ENCODE measurements around the gene SSX1.
"Not testable (repeated sequence)": the region's sequence is repeated elsewhere in the genome, so short reads cannot be mapped to it uniquely, and the experiment has no call there.

DNA sequence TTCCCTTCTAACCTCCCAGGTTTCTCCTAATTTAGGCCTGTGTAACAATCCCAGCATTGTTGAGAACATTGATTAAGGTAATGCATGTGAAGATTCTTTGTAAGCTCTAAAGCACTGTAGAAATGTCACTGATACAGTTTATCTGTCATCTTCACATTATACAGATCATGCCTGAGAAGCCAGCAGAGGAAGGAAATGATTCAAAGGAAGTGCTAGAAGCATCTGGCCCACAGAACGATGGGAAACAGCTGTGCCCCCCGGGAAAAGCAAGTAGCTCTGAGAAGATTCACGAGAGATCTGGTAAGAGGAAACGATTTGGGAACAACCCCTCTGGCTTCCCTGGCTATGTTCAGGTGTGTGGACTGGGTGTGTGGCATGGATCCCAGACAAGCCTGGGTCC, 40.9 kb upstream of the SSX1 start:
- TF ChIP-seq, protein P1, sequence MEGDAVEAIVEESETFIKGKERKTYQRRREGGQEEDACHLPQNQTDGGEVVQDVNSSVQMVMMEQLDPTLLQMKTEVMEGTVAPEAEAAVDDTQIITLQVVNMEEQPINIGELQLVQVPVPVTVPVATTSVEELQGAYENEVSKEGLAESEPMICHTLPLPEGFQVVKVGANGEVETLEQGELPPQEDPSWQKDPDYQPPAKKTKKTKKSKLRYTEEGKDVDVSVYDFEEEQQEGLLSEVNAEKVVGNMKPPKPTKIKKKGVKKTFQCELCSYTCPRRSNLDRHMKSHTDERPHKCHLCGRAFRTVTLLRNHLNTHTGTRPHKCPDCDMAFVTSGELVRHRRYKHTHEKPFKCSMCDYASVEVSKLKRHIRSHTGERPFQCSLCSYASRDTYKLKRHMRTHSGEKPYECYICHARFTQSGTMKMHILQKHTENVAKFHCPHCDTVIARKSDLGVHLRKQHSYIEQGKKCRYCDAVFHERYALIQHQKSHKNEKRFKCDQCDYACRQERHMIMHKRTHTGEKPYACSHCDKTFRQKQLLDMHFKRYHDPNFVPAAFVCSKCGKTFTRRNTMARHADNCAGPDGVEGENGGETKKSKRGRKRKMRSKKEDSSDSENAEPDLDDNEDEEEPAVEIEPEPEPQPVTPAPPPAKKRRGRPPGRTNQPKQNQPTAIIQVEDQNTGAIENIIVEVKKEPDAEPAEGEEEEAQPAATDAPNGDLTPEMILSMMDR (IDR thresholded peaks at IDR 0.05; ENCODE audit: low read depth, low read length, missing input control), result not testable (repeated sequence)
- TF ChIP-seq, protein P2, sequence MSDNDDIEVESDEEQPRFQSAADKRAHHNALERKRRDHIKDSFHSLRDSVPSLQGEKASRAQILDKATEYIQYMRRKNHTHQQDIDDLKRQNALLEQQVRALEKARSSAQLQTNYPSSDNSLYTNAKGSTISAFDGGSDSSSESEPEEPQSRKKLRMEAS (IDR thresholded peaks at IDR 0.05), result not testable (repeated sequence)
- not testable (repeated sequence) for TF ChIP-seq TAF1 (conservative IDR thresholded peaks at IDR 0.05); EGR1 (IDR thresholded peaks at IDR 0.05; ENCODE audit: low read depth in 2 of 2); RAD21 (IDR thresholded peaks at IDR 0.05); RXRA (IDR thresholded peaks at IDR 0.05); FOXA1 (IDR thresholded peaks at IDR 0.05); FOXA2 (IDR thresholded peaks at IDR 0.05); JUND (IDR thresholded peaks at IDR 0.05); YY1 (IDR thresholded peaks at IDR 0.05); GABPA (IDR thresholded peaks at IDR 0.05 in 1 of 2, conservative IDR thresholded peaks at IDR 0.05 in 1 of 2); HNF4A (conservative IDR thresholded peaks at IDR 0.05); SP1 (IDR thresholded peaks at IDR 0.05)
- TF ChIP-seq, protein P3, sequence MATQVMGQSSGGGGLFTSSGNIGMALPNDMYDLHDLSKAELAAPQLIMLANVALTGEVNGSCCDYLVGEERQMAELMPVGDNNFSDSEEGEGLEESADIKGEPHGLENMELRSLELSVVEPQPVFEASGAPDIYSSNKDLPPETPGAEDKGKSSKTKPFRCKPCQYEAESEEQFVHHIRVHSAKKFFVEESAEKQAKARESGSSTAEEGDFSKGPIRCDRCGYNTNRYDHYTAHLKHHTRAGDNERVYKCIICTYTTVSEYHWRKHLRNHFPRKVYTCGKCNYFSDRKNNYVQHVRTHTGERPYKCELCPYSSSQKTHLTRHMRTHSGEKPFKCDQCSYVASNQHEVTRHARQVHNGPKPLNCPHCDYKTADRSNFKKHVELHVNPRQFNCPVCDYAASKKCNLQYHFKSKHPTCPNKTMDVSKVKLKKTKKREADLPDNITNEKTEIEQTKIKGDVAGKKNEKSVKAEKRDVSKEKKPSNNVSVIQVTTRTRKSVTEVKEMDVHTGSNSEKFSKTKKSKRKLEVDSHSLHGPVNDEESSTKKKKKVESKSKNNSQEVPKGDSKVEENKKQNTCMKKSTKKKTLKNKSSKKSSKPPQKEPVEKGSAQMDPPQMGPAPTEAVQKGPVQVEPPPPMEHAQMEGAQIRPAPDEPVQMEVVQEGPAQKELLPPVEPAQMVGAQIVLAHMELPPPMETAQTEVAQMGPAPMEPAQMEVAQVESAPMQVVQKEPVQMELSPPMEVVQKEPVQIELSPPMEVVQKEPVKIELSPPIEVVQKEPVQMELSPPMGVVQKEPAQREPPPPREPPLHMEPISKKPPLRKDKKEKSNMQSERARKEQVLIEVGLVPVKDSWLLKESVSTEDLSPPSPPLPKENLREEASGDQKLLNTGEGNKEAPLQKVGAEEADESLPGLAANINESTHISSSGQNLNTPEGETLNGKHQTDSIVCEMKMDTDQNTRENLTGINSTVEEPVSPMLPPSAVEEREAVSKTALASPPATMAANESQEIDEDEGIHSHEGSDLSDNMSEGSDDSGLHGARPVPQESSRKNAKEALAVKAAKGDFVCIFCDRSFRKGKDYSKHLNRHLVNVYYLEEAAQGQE (IDR thresholded peaks at IDR 0.05), result not testable (repeated sequence)
